Endothelial cell (in vitro differentiated cells): Measurements from ENCODE around the gene ADAMTS12. TPM values are rescaled to one million over a fixed set of nuclear protein-coding genes. Genes with fewer than 3 reads are reported as not detected.
"Not testable (repeated sequence)": the region's sequence is repeated elsewhere in the genome, so short reads cannot be mapped to it uniquely, and the experiment has no call there.

Experiments used
- DNase-seq: peaks from one replicate; pipeline ENCODE4 v3.0.0; 2021; ENCODE audit warnings: low spot score
- H3K27ac Mint-ChIP-seq: one replicate; pipeline ENCODE4 v1.8.0; 2021; ENCODE audit warnings: mixed read lengths, inconsistent platforms; ENCODE audit not compliant: unreplicated experiment
- H3K27me3 Mint-ChIP-seq: one replicate; pipeline ENCODE4 v1.8.0; 2021; ENCODE audit warnings: mild to moderate bottlenecking, moderate library complexity, mixed read lengths, inconsistent platforms; ENCODE audit not compliant: unreplicated experiment
- H3K36me3 Mint-ChIP-seq: one replicate; pipeline ENCODE4 v1.8.0; 2021; ENCODE audit warnings: mild to moderate bottlenecking, low read depth, mixed read lengths, inconsistent platforms; ENCODE audit not compliant: unreplicated experiment
- H3K4me1 Mint-ChIP-seq: one replicate; pipeline ENCODE4 v1.8.0; 2021; ENCODE audit warnings: mild to moderate bottlenecking, mixed read lengths, inconsistent platforms; ENCODE audit not compliant: unreplicated experiment
- H3K4me3 Mint-ChIP-seq: one replicate; pipeline ENCODE4 v1.8.0; 2021; ENCODE audit warnings: mild to moderate bottlenecking, mixed read lengths, inconsistent platforms; ENCODE audit not compliant: unreplicated experiment
- H3K9me3 Mint-ChIP-seq: one replicate; pipeline ENCODE4 v1.8.0; 2021; ENCODE audit warnings: mixed read lengths, inconsistent platforms; ENCODE audit not compliant: unreplicated experiment
- total RNA-seq: library from RNA; stranded (reverse); fragmentation: NEBNext Ultra II Directional; extraction: Animal tissue kit (Norgen Biotek cat#: 25700); gene quantifications from one replicate; pipeline ENCODE4 v1.2.1, GENCODE V29; 2021; ENCODE audit not compliant: unreplicated experiment
- TF ChIP-seq, protein P1 (sequence below): fragments of 200-600 bp; sonication (generic); IDR thresholded peaks from one replicate; pipeline ENCODE4 v1.5.0; 2021; ENCODE audit warnings: antibody characterized with exemption; ENCODE audit not compliant: unreplicated experiment

ADAMTS12 gene
- total RNA-seq, 1 donor from 2014 or later: 9.8 TPM

- no peak overlapping the region for H3K4me3 Mint-ChIP-seq
- H3K4me1 Mint-ChIP-seq: no peaks in the 10 kb centered on the region
- H3K27ac Mint-ChIP-seq: no peak overlapping the region
- TF ChIP-seq, protein P1, sequence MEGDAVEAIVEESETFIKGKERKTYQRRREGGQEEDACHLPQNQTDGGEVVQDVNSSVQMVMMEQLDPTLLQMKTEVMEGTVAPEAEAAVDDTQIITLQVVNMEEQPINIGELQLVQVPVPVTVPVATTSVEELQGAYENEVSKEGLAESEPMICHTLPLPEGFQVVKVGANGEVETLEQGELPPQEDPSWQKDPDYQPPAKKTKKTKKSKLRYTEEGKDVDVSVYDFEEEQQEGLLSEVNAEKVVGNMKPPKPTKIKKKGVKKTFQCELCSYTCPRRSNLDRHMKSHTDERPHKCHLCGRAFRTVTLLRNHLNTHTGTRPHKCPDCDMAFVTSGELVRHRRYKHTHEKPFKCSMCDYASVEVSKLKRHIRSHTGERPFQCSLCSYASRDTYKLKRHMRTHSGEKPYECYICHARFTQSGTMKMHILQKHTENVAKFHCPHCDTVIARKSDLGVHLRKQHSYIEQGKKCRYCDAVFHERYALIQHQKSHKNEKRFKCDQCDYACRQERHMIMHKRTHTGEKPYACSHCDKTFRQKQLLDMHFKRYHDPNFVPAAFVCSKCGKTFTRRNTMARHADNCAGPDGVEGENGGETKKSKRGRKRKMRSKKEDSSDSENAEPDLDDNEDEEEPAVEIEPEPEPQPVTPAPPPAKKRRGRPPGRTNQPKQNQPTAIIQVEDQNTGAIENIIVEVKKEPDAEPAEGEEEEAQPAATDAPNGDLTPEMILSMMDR: no peak
- no peaks in the 10 kb centered on the region for H3K36me3 Mint-ChIP-seq
- no peaks in the 10 kb centered on the region for H3K9me3 Mint-ChIP-seq
- no peak for DNase-seq
- no peaks in the 10 kb centered on the region for H3K27me3 Mint-ChIP-seq
These were observed 36.5 kb upstream of the ADAMTS12 start for GRCh38 chr5:33928283-33928682.

GRCh38 chr5:33927685-33928084, 35.9 kb upstream of the ADAMTS12 start:
- no peaks in the 10 kb centered on the region for H3K4me1 Mint-ChIP-seq

DNA sequence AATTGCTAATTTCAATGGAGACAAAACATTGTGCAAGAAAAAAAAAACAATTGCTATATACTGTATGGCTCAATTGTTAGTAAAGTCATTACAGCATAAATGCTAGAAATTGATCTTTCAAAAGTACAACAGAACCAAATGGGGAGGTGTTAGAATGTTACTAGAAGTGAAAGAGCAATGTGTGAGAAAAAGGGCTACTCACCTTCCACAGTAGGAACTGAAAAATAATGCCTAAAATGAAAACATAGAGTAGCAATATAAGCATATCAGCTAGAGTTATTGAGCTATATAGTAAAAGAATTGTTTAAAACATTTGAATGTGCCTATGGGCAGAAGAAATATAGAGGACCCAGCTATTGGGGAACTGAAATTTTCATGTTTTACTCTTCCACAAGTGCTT, 33.5 kb upstream of the ADAMTS12 start:
- DNase-seq: no peak
- no peak overlapping the region for H3K4me3 Mint-ChIP-seq
- H3K27ac Mint-ChIP-seq: no peak overlapping the region
- no peaks in the 10 kb centered on the region for H3K9me3 Mint-ChIP-seq
- TF ChIP-seq, protein P1: no peak
- peaks cover 3% of the 10 kb centered on the region for H3K27me3 Mint-ChIP-seq
- H3K4me1 Mint-ChIP-seq: no peaks in the 10 kb centered on the region
- H3K36me3 Mint-ChIP-seq: no peaks in the 10 kb centered on the region

More at GRCh38 chr5:33927685-33928084, 35.9 kb upstream of the ADAMTS12 start:
- TF ChIP-seq, protein P1: no peak
- no peak for DNase-seq
- H3K4me3 Mint-ChIP-seq: no peak overlapping the region
- no peaks in the 10 kb centered on the region for H3K27me3 Mint-ChIP-seq
- no peak overlapping the region for H3K27ac Mint-ChIP-seq
- no peaks in the 10 kb centered on the region for H3K36me3 Mint-ChIP-seq
- H3K9me3 Mint-ChIP-seq: no peaks in the 10 kb centered on the region

GRCh38 chr5:33921002-33921401, 29.2 kb upstream of the ADAMTS12 start:
- peaks cover 3% of the 10 kb centered on the region for H3K27me3 Mint-ChIP-seq
- DNase-seq: no peak
- H3K9me3 Mint-ChIP-seq: no peaks in the 10 kb centered on the region
- no peaks in the 10 kb centered on the region for H3K4me1 Mint-ChIP-seq
- H3K27ac Mint-ChIP-seq: no peak overlapping the region
- H3K36me3 Mint-ChIP-seq: peaks cover 4% of the 10 kb centered on the region
- no peak overlapping the region for H3K4me3 Mint-ChIP-seq
- TF ChIP-seq, protein P1: no peak

- DNase-seq, H3K4me1 Mint-ChIP-seq, H3K27ac Mint-ChIP-seq, H3K27me3 Mint-ChIP-seq, H3K36me3 Mint-ChIP-seq, H3K4me3 Mint-ChIP-seq, H3K9me3 Mint-ChIP-seq: not testable (repeated sequence)
These were observed 23.1 kb upstream of the ADAMTS12 start for GRCh38 chr5:33914844-33915243.

- H3K4me1 Mint-ChIP-seq, H3K36me3 Mint-ChIP-seq, DNase-seq, H3K9me3 Mint-ChIP-seq, H3K4me3 Mint-ChIP-seq, H3K27ac Mint-ChIP-seq, H3K27me3 Mint-ChIP-seq: not testable (repeated sequence)
These were observed 14.5 kb upstream of the ADAMTS12 start for GRCh38 chr5:33906248-33906647.
